HUES64 (cell line): ENCODE measurements around the gene BUB1B.
A peak's percentile ranks its signal among the peaks of the same experiment; 100 is the strongest.
"Not testable (repeated sequence)": the region's sequence is repeated elsewhere in the genome, so short reads cannot be mapped to it uniquely, and the experiment has no call there.

ENCODE experiments used
- H3K27ac ChIP-seq: 2 replicates; pipeline ENCODE4 v1.7.0; 2013; ENCODE audit warnings: low read depth, low read length, inconsistent platforms
- H3K27me3 ChIP-seq: 2 replicates; pipeline ENCODE4 v1.6.1; 2013; ENCODE audit warnings: mild to moderate bottlenecking, low read length; ENCODE audit not compliant: insufficient read depth
- H3K36me3 ChIP-seq: 2 replicates; pipeline ENCODE4 v1.6.1; 2013; ENCODE audit warnings: mild to moderate bottlenecking, low read length; ENCODE audit not compliant: insufficient read depth
- H3K4me1 ChIP-seq: 2 replicates; pipeline ENCODE4 v1.6.1; 2013; ENCODE audit warnings: mild to moderate bottlenecking, low read length, moderate library complexity; ENCODE audit not compliant: insufficient read depth
- H3K4me3 ChIP-seq: 2 replicates; pipeline ENCODE4 v1.5.1; 2013; ENCODE audit warnings: mild to moderate bottlenecking, low read length, moderate library complexity
- H3K9ac ChIP-seq: 2 replicates; pipeline ENCODE4 v1.6.1; 2013; ENCODE audit warnings: mild to moderate bottlenecking, low read depth, low read length
- H3K9me3 ChIP-seq: 2 replicates; pipeline ENCODE4 v1.6.1; 2013; ENCODE audit warnings: low read depth, low read length; ENCODE audit not compliant: insufficient read depth
- WGBS: fragments of 150-250, 120-280 bp; methylation state at CpG from one replicate; pipeline ENCODE4 v1.1.7; 2013; ENCODE audit warnings: missing lambda C conversion rate; 5-methylcytosine and 5-hydroxymethylcytosine counted together

Gene BUB1B

DNA sequence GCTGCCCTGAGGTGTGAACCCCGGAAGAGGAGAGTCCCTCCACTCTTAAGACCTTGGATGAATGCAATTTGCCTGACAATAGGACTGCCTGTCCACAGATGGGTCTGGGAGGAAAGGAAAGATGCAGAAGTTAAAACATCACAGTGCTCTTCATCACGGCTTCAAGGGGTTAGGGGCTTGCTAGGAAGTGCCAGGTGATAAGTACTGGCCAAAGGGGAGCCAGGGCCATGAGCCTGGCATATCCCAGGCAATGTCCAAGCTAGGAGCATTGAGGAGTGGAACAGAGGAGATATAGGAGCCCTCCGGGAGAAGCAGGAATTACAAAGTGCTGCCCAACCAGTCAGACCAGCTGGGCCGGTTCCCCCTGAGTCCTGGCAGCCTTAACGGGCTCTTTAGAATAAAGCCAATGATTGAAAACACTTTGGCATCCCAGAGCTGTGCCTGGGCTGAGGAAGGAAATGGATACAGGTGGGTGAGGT, 36.0 kb upstream of the BUB1B start:
- Histone ChIP-seq H3K4me1 (peaks cover 26% of the 10 kb centered on the region), H3K4me3 (peak overlapping the region; percentile 10; the same call in 1 of the 2 replicates)
- not testable (repeated sequence) for H3K9ac ChIP-seq, H3K27me3 ChIP-seq, H3K27ac ChIP-seq, H3K36me3 ChIP-seq, H3K9me3 ChIP-seq
- WGBS = 61% methylated on average over 4 of the region's 5 CpGs

DNA sequence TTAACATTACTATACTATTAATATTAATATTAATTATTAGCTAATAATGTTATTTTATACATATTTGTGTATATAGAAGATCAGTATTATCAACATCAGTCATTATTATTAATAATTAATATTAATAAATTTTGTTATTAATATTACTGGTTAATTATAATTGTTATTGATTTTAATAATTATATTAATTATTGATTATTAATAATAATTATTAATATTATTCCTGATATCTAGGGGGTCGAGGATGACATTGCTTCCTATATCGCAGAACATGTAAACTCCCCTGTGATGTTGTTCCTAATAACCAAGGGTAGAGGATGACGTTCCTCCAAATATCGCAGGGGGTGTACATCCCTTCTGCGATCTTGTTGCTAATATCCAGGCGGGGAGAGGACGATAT, 34.9 kb upstream of the BUB1B start:
- H3K27ac ChIP-seq = no peak overlapping the region
- peaks cover 26% of the 10 kb centered on the region for H3K4me1 ChIP-seq
- no peaks in the 10 kb centered on the region for H3K9me3 ChIP-seq
- no peak overlapping the region for H3K4me3 ChIP-seq
- 96% methylated on average over 7 of the region's 7 CpGs for WGBS
- H3K27me3 ChIP-seq = no peaks in the 10 kb centered on the region
- no peaks in the 10 kb centered on the region for H3K36me3 ChIP-seq
- H3K9ac ChIP-seq = no peak overlapping the region

- Histone ChIP-seq H3K27me3 (no peaks in the 10 kb centered on the region), H3K9ac (no peak overlapping the region), H3K4me3 (no peak overlapping the region), H3K27ac (no peak overlapping the region), H3K36me3 (no peaks in the 10 kb centered on the region), H3K9me3 (no peaks in the 10 kb centered on the region), H3K4me1 (peaks cover 15% of the 10 kb centered on the region)
- WGBS = 85% methylated on average over 27 of the region's 27 CpGs
Measured at GRCh38 chr15:40128766-40129660, 31.9 kb upstream of the BUB1B start.

DNA sequence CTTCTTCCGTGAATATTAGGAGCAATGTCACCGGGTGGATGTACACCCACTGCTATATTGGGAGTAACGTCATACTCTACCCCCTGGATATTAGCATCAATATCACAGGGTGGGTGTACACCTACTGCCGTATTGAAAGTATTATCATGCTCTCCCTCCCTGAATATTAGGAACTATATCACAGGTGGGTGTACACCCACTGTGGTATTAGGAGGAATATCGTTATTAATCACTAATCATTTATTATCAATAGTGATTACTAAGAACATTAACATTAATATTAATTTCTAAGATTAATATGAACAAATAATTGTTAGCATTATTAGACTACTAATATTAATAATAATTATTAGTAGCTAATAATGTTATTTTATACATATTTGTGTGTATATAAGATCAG, 30.8 kb upstream of the BUB1B start:
- Histone ChIP-seq H3K36me3 (no peaks in the 10 kb centered on the region), H3K9ac (no peak overlapping the region), H3K4me3 (no peak overlapping the region), H3K27me3 (no peaks in the 10 kb centered on the region), H3K27ac (no peak overlapping the region), H3K4me1 (peaks cover 9% of the 10 kb centered on the region), H3K9me3 (no peaks in the 10 kb centered on the region)
- 88% methylated on average over 4 of the region's 5 CpGs for WGBS

DNA sequence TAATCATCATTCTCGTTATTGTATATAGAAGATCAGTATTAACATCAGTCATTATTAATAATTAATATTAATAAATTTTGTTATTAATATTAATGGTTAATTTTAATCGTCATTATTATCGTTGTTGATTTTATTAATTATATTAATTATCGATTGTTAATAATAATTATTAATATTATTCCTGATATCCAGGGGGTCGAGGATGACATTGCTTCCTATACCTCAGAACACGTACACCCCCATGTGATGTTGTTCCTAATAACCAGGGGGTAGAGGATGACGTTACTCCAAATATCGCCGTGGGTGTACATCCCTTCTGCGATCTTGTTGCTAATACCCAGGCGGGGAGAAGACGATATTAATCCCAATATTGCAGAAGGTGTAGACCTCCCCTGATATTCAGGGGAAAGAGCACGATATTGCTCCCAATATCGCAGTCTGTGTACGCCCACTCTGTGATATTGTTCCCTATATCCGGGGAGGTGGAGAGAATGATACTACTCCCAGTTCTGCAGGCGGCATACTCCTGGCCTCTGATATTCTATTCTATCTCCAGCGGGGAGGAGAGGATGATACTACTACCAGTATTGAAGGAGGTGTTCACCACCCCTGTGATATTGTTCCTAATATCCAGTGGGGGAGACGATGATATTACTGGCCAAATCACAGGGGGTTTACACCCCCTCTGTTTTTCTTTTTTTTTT, 29.9 kb upstream of the BUB1B start:
- Histone ChIP-seq H3K36me3 (no peaks in the 10 kb centered on the region), H3K27me3 (no peaks in the 10 kb centered on the region), H3K4me1 (0 out of 2 replicates have a peak, but pooled peaks cover 3% of the 10 kb centered on the region), H3K9me3 (no peaks in the 10 kb centered on the region), H3K9ac (no peak overlapping the region), H3K27ac (no peak overlapping the region), H3K4me3 (no peak overlapping the region)
- 92% methylated on average over 12 of the region's 19 CpGs for WGBS

GRCh38 chr15:40133544-40133943, 27.3 kb upstream of the BUB1B start:
- H3K27ac ChIP-seq = no peak overlapping the region
- 93% methylated on average over 13 of the region's 13 CpGs for WGBS

GRCh38 chr15:40134885-40135284, 26.0 kb upstream of the BUB1B start:
- WGBS = 89% methylated on average over 9 of the region's 9 CpGs
- no peaks in the 10 kb centered on the region for H3K9me3 ChIP-seq

More at GRCh38 chr15:40133544-40133943, 27.3 kb upstream of the BUB1B start:
- H3K4me3 ChIP-seq = no peak overlapping the region
- no peak overlapping the region for H3K9ac ChIP-seq
- no peaks in the 10 kb centered on the region for H3K9me3 ChIP-seq
- 0 out of 2 replicates have a peak, but pooled peaks cover 3% of the 10 kb centered on the region for H3K4me1 ChIP-seq
- H3K27me3 ChIP-seq = no peaks in the 10 kb centered on the region
- no peaks in the 10 kb centered on the region for H3K36me3 ChIP-seq

GRCh38 chr15:40135846-40136450, 24.9 kb upstream of the BUB1B start:
- H3K27ac ChIP-seq, H3K36me3 ChIP-seq, H3K27me3 ChIP-seq, H3K9ac ChIP-seq, H3K4me1 ChIP-seq, H3K4me3 ChIP-seq, H3K9me3 ChIP-seq: not testable (repeated sequence)
- 79% methylated on average over 1 of the region's 1 CpG for WGBS

More at GRCh38 chr15:40134885-40135284, 26.0 kb upstream of the BUB1B start:
- Histone ChIP-seq H3K4me1 (0 out of 2 replicates have a peak, but pooled peaks cover 3% of the 10 kb centered on the region), H3K4me3 (no peak overlapping the region), H3K36me3 (no peaks in the 10 kb centered on the region), H3K27ac (no peak overlapping the region), H3K27me3 (no peaks in the 10 kb centered on the region), H3K9ac (no peak overlapping the region)

DNA sequence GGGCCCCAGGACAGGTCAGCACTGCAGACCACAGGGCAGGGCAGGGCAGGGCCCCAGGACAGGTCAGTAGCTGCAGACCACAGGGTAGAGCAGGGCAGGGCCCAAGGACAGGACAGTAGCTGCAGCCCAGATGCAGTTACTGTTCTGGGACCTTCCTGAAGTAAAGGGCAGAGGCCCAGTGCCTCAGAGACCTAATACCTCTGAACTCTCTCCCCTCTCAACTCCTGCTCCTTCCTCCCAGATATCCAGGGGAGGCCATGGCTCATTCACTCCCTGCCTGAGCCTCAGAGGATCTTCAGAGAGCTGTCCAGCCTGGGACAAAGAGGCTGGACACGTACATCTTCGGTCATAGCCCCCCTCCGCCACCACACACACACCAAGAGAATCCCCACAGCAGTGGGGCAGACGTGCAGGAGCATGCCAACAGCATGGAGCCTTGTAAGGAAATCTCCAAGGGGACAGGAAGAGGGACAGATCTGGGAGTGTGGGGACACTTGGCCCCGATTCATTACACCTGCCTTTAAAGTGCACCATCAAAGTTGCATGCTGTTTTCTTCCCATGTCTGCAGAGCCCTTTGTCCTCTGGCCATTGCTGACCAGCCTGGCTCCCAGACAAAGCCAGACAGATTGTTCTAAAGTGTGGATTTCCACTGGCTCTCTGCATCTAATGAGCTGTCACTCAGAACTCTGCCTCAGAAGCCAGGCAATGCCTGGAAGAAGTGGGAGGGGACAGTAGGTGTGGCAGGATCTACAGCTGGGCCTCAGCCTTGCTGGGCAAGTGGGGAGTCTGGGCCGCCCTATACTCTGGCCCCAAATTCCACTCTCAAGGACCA, 24.2 kb upstream of the BUB1B start:
- no peak overlapping the region for H3K4me3 ChIP-seq
- no peaks in the 10 kb centered on the region for H3K36me3 ChIP-seq
- no peaks in the 10 kb centered on the region for H3K27me3 ChIP-seq
- H3K9me3 ChIP-seq = no peaks in the 10 kb centered on the region
- 79% methylated on average over 6 of the region's 6 CpGs for WGBS
- H3K27ac ChIP-seq = no peak overlapping the region
- H3K4me1 ChIP-seq = 0 out of 2 replicates have a peak, but pooled peaks cover 3% of the 10 kb centered on the region
- no peak overlapping the region for H3K9ac ChIP-seq

DNA sequence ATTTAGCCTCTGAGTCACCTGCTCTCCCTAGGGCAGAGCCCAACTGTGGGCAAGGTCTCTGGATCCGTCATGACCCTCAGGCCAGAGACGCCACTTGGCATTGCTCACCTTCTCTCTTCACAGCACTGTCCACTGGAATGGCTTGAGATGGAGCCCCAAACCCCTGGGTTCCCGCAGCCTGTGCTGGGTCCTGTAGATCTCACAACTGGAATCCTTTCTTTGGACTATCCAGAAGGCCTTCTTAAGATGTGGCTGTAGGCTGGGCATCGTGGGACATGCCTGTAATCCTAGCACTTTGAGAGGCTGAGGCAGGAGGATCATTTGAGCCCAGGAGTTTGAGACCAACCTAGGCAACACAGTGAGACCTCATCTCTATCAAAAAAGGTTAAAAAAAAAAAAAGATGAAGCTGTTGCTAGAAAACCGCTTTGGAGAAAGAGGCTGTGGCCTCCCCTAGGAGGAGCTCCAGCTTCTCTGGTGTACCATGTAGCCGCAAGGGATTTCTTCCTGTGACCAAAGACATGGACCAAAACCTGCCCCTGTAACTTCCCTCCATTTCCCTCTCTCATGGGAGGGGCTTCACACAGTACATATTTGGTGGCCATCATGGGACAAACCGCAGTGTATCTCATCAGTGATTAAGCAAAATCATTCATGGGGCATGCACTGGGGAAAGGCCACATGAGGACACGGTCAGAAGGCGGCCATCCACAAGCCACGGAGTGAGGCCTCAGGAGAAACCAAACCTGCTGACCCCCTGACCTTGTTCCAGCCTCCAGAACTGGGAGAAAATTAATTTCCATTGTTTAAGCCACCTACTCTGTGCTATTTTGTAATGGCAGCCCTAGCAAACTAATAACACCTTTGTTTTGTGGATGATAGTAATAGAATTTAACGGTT, 23.3 kb upstream of the BUB1B start:
- Histone ChIP-seq H3K4me1 (0 out of 2 replicates have a peak, but pooled peaks cover 3% of the 10 kb centered on the region), H3K27me3 (no peaks in the 10 kb centered on the region), H3K27ac (no peak overlapping the region), H3K4me3 (no peak overlapping the region), H3K36me3 (no peaks in the 10 kb centered on the region), H3K9me3 (no peaks in the 10 kb centered on the region), H3K9ac (no peak overlapping the region)
- WGBS = 86% methylated on average over 11 of the region's 11 CpGs
